ENCODE measurements around the gene CPEB1.

- no peak for TF ChIP-seq POLR2AphosphoS5 (IDR thresholded peaks at IDR 0.05; ENCODE audit: low read depth, low read length)
- TF ChIP-seq REST (IDR thresholded peaks at IDR 0.05; ENCODE audit: insufficient read depth in 1 of 2, low read depth in 2 of 2, low read length in 2 of 2) = no peak
Observed at GRCh38 chr15:82548700-82549099, 98.5 kb downstream of the CPEB1 start.

Data from PFSK-1 (cell line).